Stimulated activated CD8-positive, alpha-beta memory T cell treated with anti-CD3 and anti-CD28 coated beads, Interleukin-12 subunit alpha, Interleukin-12 subunit beta, amount 100 ng/mL, for 1 hour (primary cell): ENCODE results near the gene MED14.

Source experiments
- DNase-seq: peaks from one replicate; pipeline ENCODE4 v3.0.0-alpha.2; 2020; ENCODE audit warnings: low read depth

Gene MED14

DNA sequence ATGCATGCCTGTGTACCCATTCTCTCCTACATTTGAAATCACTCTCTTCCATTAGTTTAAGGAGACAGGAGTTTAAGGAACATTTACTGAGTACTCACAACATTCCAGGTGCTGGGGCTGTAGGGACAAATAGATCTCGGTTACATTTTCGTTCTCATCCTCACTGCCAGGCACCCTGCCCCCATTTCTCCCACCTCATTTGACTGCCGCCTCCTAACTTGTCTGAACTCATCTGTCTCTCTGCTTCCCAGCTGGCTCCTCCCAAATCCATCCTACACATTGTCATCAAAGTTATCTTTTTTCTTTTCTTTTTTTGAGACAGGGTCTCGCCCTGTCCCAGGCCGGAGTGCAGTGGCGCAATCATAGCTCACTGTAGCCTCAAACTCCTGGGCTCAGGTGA, 131.9 kb downstream of the MED14 start:
- no peak for DNase-seq
